HEK293 (cell line): Measurements from ENCODE around the gene NAV1.

Experiments
- CTCF ChIA-PET: fragments of 350-600 bp; formaldehyde crosslinking; extraction: SDS; loops from one replicate; lab custom pipeline; 2021; ENCODE audit warnings: antibody characterized with exemption; lab: Yijun Ruan, JAX
- POLR2A ChIA-PET: fragments of 300-600 bp; formaldehyde crosslinking; extraction: SDS; loops from one replicate; lab custom pipeline; 2020; ENCODE audit warnings: antibody characterized with exemption, inconsistent platforms; lab: Yijun Ruan, JAX
- H3K27ac ChIP-seq: fragments of 200-500 bp; sonication (Bioruptor generic); 2 replicates; pipeline ENCODE4 v1.5.1; 2014; ENCODE audit warnings: low read depth, low read length, control low read depth, inconsistent platforms; ENCODE audit errors: extremely low read depth
- H3K36me3 ChIP-seq, 2 experiments: fragments of 200-500 bp in 1 of 2; sonication (Bioruptor generic) in 1 of 2; 1 replicate in 1 of 2; 2 replicates in 1 of 2; pipeline ENCODE4 v1.5.1; 2014 to 2017; ENCODE audit warnings: inconsistent platforms in 2 of 2, low read length in 2 of 2; ENCODE audit not compliant: control insufficient read depth in 2 of 2, insufficient read depth in 1 of 2
- H3K4me1 ChIP-seq: fragments of 200-500 bp; sonication (Bioruptor generic); 2 replicates; pipeline ENCODE4 v1.5.1; 2014; ENCODE audit warnings: mild to moderate bottlenecking, low read length, inconsistent platforms; ENCODE audit not compliant: control insufficient read depth, insufficient read depth
- H3K4me3 ChIP-seq: 2 replicates; pipeline ENCODE4 v1.5.1; 2011; ENCODE audit warnings: low read depth, mild to moderate bottlenecking, control low read depth, low read length, moderate library complexity
- H3K9me3 ChIP-seq: fragments of 200-500 bp; sonication (Bioruptor generic); 2 replicates; pipeline ENCODE4 v1.5.1; 2014; ENCODE audit warnings: low read depth, low read length, inconsistent platforms; ENCODE audit not compliant: control insufficient read depth, insufficient read depth
- ATF2 ChIP-seq: fragments of 450-650 bp; formaldehyde crosslinking; IDR thresholded peaks from 2 replicates; pipeline ENCODE4 v1.5.1; 2016; ENCODE audit warnings: missing biosample characterization, missing genetic modification characterization, low read depth
- CTCF ChIP-seq: fragments of 450-650 bp; formaldehyde crosslinking; IDR thresholded peaks from 2 replicates; pipeline ENCODE4 v1.5.1; 2016; ENCODE audit warnings: missing biosample characterization, missing genetic modification characterization
- GLI2 ChIP-seq: fragments of 450-650 bp; formaldehyde crosslinking; IDR thresholded peaks from 2 replicates; pipeline ENCODE4; 2017; ENCODE audit warnings: missing biosample characterization, missing genetic modification characterization, low read depth, borderline replicate concordance
- HIC1 ChIP-seq: fragments of 450-650 bp; formaldehyde crosslinking; IDR thresholded peaks from 2 replicates; pipeline ENCODE4 v1.5.1; 2016; ENCODE audit warnings: missing biosample characterization, missing genetic modification characterization
- OSR2 ChIP-seq: fragments of 450-650 bp; formaldehyde crosslinking; IDR thresholded peaks from 2 replicates; pipeline ENCODE4 v1.5.1; 2016; ENCODE audit warnings: missing biosample characterization, missing genetic modification characterization
- OVOL3 ChIP-seq: fragments of 450-650 bp; formaldehyde crosslinking; IDR thresholded peaks from 2 replicates; pipeline ENCODE4 v1.5.1; 2016; ENCODE audit warnings: missing biosample characterization, missing genetic modification characterization
- PATZ1 ChIP-seq: fragments of 450-650 bp; formaldehyde crosslinking; IDR thresholded peaks from 2 replicates; pipeline ENCODE4 v1.5.1; 2016; ENCODE audit warnings: missing biosample characterization, missing genetic modification characterization
- SP3 ChIP-seq: fragments of 450-650 bp; formaldehyde crosslinking; IDR thresholded peaks from 2 replicates; pipeline ENCODE4 v1.5.1; 2016; ENCODE audit warnings: missing biosample characterization, missing genetic modification characterization
- ZFP69B ChIP-seq: fragments of 450-650 bp; formaldehyde crosslinking; IDR thresholded peaks from 2 replicates; pipeline ENCODE4 v1.5.1; 2016; ENCODE audit warnings: missing biosample characterization, missing genetic modification characterization
- ZNF114 ChIP-seq: fragments of 450-650 bp; formaldehyde crosslinking; IDR thresholded peaks from 2 replicates; pipeline ENCODE4 v1.5.0; 2017; ENCODE audit warnings: missing biosample characterization, missing genetic modification characterization
- ZNF19 ChIP-seq: fragments of 450-650 bp; formaldehyde crosslinking; IDR thresholded peaks from 2 replicates; pipeline ENCODE4; 2016; ENCODE audit warnings: missing biosample characterization, missing genetic modification characterization, low read depth
- ZNF214 ChIP-seq: fragments of 450-650 bp; formaldehyde crosslinking; IDR thresholded peaks from 2 replicates; pipeline ENCODE4 v1.5.1; 2017; ENCODE audit warnings: missing biosample characterization, mild to moderate bottlenecking, missing genetic modification characterization, borderline replicate concordance
- ZNF223 ChIP-seq: fragments of 450-650 bp; formaldehyde crosslinking; IDR thresholded peaks from 2 replicates; pipeline ENCODE4 v1.5.1; 2016; ENCODE audit warnings: missing biosample characterization, missing genetic modification characterization
- ZNF324 ChIP-seq: fragments of 450-650 bp; formaldehyde crosslinking; IDR thresholded peaks from 2 replicates; pipeline ENCODE4 v1.5.1; 2016; ENCODE audit warnings: missing biosample characterization, missing genetic modification characterization
- ZNF654 ChIP-seq: fragments of 450-650 bp; formaldehyde crosslinking; IDR thresholded peaks from 2 replicates; pipeline ENCODE4 v1.5.1; 2016; ENCODE audit warnings: low read depth, missing biosample characterization, missing genetic modification characterization
- ZNF701 ChIP-seq: fragments of 450-650 bp; formaldehyde crosslinking; IDR thresholded peaks from 2 replicates; pipeline ENCODE4 v1.5.1; 2016; ENCODE audit warnings: missing biosample characterization, missing genetic modification characterization
- ZNF76 ChIP-seq: fragments of 450-650 bp; formaldehyde crosslinking; IDR thresholded peaks from 2 replicates; pipeline ENCODE4; 2016; ENCODE audit warnings: low read depth, missing biosample characterization, missing genetic modification characterization, borderline replicate concordance
- ZNF792 ChIP-seq: fragments of 450-650 bp; formaldehyde crosslinking; IDR thresholded peaks from 2 replicates; pipeline ENCODE4 v1.5.1; 2016; ENCODE audit warnings: missing biosample characterization, missing genetic modification characterization
- TF ChIP-seq, protein P1 (sequence below): IDR thresholded peaks from 2 replicates; pipeline ENCODE4 v1.6.1; 2011; ENCODE audit warnings: mild to moderate bottlenecking, low read depth, low read length, borderline replicate concordance
- TF ChIP-seq, protein P2 (sequence below): fragments of 450-650 bp; formaldehyde crosslinking; IDR thresholded peaks from 2 replicates; pipeline ENCODE4 v1.5.1; 2016; ENCODE audit warnings: missing biosample characterization, missing genetic modification characterization
- TF ChIP-seq, protein P3 (sequence below): fragments of 450-650 bp; formaldehyde crosslinking; conservative IDR thresholded peaks from 2 replicates; pipeline ENCODE4 v1.5.1; 2016; ENCODE audit warnings: low read depth, missing biosample characterization, missing genetic modification characterization

Gene NAV1

DNA sequence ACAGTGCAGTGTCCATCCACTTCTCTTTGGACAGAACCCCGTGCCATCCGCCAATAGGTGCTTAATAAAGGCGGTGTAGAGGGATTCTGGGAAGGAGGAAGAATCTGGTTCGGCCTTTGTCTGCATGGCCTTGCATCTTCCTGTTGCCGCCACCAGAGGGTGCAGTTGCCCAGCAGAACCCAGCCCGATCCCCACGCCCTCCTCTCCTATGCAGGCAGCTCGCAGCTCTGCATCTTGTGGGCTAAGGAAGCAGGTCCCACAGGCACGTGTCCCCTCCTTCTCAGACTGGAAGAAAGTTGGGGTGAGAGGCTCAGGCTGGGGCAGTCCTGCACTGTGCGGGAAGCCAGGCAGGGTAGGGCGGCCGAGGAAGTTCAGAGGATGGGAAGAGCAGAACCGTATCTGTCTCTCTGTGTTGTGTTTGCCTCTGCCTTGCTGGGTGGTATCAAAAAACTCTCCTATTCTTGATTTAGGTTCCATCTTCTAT lies 20.8 kb downstream of the NAV1 start (continued):
- TF ChIP-seq ZNF792 (tag by site-specific recombination) (no peak), PATZ1 (tag by site-specific recombination) (no peak), ZNF654 (tag by site-specific recombination) (peak; percentile 96), ZNF114 (tag by site-specific recombination) (no peak), ZFP69B (tag by site-specific recombination) (peak; percentile 53; the same call in 1 of the 2 replicates), ZNF223 (no peak)

- Histone ChIP-seq H3K27ac (no peak overlapping the region), H3K9me3 (no peaks in the 10 kb centered on the region), H3K4me1 (no peaks in the 10 kb centered on the region), H3K36me3 (no peaks in the 10 kb centered on the region), H3K4me3 (no peak overlapping the region)
- POLR2A ChIA-PET, result interaction anchor here (0.6 kb wide), 1 partner anchor 143 kb away, joined by 3 read pairs; no protein-coding TSS in a partner anchor
- CTCF ChIA-PET, result interaction anchor here (0.6 to 10.8 kb wide), 34 partner anchors 9 to 541 kb away, joined by 3 to 247 read pairs (median 4); partner anchors contain the start of gene TNNI1
- TF ChIP-seq ZNF76 (tag by site-specific recombination) (no peak), ATF2 (tag by site-specific recombination) (no peak), GLI2 (tag by site-specific recombination) (no peak), ZNF214 (tag by site-specific recombination) (no peak), SP3 (tag by site-specific recombination) (no peak), CTCF (tag by site-specific recombination) (no peak), ZNF701 (tag by site-specific recombination) (no peak), HIC1 (tag by site-specific recombination) (no peak), OSR2 (tag by site-specific recombination) (no peak), ZNF19 (no peak), ZNF324 (tag by site-specific recombination) (no peak), OVOL3 (no peak)
- TF ChIP-seq, protein P1, sequence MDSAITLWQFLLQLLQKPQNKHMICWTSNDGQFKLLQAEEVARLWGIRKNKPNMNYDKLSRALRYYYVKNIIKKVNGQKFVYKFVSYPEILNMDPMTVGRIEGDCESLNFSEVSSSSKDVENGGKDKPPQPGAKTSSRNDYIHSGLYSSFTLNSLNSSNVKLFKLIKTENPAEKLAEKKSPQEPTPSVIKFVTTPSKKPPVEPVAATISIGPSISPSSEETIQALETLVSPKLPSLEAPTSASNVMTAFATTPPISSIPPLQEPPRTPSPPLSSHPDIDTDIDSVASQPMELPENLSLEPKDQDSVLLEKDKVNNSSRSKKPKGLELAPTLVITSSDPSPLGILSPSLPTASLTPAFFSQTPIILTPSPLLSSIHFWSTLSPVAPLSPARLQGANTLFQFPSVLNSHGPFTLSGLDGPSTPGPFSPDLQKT, result no peak
- TF ChIP-seq, protein P2, sequence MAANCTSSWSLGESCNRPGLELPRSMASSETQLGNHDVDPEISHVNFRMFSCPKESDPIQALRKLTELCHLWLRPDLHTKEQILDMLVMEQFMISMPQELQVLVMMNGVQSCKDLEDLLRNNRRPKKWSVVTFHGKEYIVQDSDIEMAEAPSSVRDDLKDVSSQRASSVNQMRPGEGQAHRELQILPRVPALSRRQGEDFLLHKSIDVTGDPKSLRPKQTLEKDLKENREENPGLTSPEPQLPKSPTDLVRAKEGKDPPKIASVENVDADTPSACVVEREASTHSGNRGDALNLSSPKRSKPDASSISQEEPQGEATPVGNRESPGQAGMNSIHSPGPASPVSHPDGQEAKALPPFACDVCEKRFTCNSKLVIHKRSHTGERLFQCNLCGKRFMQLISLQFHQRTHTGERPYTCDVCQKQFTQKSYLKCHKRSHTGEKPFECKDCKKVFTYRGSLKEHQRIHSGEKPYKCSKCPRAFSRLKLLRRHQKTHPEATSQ (tag by site-specific recombination), result no peak
- TF ChIP-seq, protein P3, sequence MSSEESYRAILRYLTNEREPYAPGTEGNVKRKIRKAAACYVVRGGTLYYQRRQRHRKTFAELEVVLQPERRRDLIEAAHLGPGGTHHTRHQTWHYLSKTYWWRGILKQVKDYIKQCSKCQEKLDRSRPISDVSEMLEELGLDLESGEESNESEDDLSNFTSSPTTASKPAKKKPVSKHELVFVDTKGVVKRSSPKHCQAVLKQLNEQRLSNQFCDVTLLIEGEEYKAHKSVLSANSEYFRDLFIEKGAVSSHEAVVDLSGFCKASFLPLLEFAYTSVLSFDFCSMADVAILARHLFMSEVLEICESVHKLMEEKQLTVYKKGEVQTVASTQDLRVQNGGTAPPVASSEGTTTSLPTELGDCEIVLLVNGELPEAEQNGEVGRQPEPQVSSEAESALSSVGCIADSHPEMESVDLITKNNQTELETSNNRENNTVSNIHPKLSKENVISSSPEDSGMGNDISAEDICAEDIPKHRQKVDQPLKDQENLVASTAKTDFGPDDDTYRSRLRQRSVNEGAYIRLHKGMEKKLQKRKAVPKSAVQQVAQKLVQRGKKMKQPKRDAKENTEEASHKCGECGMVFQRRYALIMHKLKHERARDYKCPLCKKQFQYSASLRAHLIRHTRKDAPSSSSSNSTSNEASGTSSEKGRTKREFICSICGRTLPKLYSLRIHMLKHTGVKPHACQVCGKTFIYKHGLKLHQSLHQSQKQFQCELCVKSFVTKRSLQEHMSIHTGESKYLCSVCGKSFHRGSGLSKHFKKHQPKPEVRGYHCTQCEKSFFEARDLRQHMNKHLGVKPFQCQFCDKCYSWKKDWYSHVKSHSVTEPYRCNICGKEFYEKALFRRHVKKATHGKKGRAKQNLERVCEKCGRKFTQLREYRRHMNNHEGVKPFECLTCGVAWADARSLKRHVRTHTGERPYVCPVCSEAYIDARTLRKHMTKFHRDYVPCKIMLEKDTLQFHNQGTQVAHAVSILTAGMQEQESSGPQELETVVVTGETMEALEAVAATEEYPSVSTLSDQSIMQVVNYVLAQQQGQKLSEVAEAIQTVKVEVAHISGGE (tag by site-specific recombination), result no peak
Observed at GRCh38 chr1:201560328-201561194, 21.6 kb downstream of the NAV1 start.
